Measurements from ENCODE around the gene CAPN7.

DNA sequence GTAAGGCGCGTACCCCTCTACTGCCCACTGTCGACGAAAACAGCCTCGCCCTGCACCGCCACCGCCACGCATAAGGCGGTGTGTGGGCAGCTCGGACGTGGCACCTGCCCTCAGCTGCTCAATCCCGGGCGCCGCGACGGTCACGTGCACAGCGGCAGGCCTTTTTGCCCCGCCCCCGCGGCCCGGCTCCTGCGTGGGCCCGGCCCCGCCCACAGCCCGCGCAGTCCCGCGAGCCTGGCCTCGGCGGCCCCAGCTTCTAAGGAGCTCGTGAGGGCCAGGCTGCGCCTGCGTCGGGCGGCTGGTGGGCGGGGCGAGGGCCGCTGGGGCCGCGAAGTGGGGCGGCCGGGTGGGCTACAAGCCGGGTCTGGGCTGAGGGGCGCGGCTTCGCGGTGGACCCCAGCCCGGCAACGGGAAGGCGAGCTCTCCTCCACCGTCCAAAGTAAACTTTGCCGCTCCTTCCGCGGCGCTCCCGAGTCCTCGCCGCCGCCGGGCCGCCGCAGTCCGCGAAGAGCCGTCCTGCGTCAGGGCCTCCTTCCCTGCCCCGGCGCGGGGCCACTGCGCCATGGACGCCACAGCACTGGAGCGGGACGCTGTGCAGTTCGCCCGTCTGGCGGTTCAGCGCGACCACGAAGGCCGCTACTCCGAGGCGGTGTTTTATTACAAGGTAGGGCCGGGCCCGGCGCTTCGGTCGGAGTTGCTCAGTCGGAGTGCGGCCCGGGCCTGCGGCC, at the start of gene CAPN7:
- peak; percentile 7 to 47 (median 40) for TF ChIP-seq CTCF (IDR thresholded peaks at IDR 0.05)
- TF ChIP-seq POLR2A (IDR thresholded peaks at IDR 0.05) = peak; percentile 35 to 60
- TF ChIP-seq EP300 (IDR thresholded peaks at IDR 0.05) = no peak
- peak; percentile 87 to 97 (median 95) for TF ChIP-seq POLR2AphosphoS5 (IDR thresholded peaks at IDR 0.05)

Data from sigmoid colon (tissue), 4 donors.